Measurements from ENCODE around the gene PRKX.
"Not testable (repeated sequence)": the region's sequence is repeated elsewhere in the genome, so short reads cannot be mapped to it uniquely, and the experiment has no call there.

Gene PRKX

GRCh38 chrX:3707673-3708274 is 5.7 kb downstream of the PRKX start:
- not testable (repeated sequence) for DNase-seq

- DNase-seq = no peak
Measured at GRCh38 chrX:3706481-3706880, 7.0 kb downstream of the PRKX start.

GRCh38 chrX:3703251-3703650 is 10.2 kb downstream of the PRKX start:
- DNase-seq = not testable (repeated sequence)

GRCh38 chrX:3702095-3702494 is 11.4 kb downstream of the PRKX start:
- DNase-seq = not testable (repeated sequence)

DNA sequence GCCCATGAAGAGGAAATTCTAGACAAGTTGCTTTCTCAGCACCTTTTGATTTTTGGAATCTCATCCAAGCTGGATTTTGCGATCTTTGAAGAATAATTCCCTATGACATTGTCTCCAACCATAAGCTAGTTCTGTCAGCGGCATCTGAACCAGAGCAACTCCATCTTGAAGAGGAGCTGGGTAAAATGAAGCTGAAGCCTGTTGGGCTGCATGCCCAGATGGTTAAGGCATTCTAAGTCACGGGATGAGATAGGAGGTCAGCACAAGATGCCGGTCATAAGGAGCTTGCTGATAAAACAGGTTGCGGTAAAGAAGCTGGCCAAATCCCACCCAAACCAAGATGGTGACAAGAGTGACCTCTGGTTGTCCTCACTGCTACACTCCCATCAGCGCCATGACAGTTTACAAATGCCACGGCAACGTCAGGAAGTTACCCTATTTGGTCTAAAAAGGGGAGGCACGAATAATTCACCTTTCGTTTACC is 12.0 kb downstream of the PRKX start:
- not testable (repeated sequence) for DNase-seq

GRCh38 chrX:3699821-3700381 is 13.5 kb downstream of the PRKX start:
- DNase-seq = no peak

GRCh38 chrX:3697701-3698279 is 15.7 kb downstream of the PRKX start:
- DNase-seq = no peak

DNA sequence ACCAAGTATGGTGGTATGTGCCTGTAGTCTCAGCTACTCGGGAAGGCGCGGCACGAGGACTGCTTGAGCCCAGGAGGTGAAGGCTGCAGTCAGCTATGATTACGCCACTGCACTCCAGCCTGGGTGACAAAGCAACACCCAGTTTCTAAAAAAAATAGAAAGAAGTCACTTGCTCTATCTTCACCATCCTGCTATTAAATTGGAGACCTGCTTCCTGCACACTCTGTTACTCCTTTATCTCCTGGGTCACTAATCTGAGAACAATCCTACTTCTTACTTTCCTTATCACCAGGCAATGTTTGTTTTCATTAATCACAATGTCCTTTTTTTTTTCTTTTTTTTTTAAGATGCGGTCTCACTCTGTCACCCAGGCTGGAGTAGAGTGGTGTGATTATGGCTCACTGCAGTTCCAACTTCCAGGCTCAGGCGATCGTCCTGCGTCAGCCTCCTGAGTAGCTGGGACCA is 16.2 kb downstream of the PRKX start:
- no peak for DNase-seq

DNA sequence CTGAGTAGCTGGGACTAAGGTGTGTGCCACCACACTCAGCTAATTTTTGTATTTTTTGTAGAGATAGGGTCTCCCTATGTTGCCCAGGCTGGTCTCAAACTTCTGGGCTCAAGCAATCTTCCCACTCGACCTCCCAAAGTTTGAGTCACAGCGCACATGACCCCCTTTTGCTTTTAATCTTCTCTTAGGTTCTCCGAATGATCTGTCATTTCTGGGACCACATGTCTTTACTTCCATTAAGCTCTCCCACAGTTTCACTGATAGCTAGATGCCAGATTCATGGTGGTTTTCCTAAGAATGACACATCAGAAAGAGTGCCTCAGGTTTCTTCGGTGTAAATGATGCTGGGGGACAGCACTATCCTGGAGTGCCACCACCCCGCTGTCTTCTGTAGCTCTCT is 17.9 kb downstream of the PRKX start:
- no peak for DNase-seq

GRCh38 chrX:3690140-3690539 is 23.3 kb downstream of the PRKX start:
- no peak for DNase-seq

- DNase-seq = not testable (repeated sequence)
Measured at GRCh38 chrX:3683236-3683635, 30.2 kb downstream of the PRKX start.

DNA sequence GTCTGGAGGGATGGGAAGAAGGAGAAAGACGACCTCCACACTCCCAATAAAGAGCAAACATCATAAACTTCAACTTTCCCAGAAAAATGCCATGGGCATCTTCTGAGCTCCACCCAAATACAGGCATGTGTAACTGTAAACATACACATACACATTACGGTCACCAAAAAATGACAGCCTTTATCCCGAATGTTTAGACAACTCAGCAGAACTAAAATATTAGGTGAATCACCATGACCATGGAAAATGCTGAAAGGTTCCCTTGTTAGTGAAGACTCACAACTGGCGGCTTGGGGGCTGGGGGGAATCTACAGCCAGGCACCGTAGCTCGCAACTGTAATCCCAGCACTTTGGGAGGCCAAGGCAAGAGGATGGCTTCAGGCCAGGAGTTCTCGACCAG is 33.0 kb downstream of the PRKX start:
- DNase-seq = no peak

GRCh38 chrX:3679669-3680068 is 33.8 kb downstream of the PRKX start:
- no peak for DNase-seq

GRCh38 chrX:3678328-3678727 is 35.1 kb downstream of the PRKX start:
- no peak for DNase-seq

- DNase-seq = no peak
Measured at GRCh38 chrX:3674881-3675280, 38.6 kb downstream of the PRKX start.

DNA sequence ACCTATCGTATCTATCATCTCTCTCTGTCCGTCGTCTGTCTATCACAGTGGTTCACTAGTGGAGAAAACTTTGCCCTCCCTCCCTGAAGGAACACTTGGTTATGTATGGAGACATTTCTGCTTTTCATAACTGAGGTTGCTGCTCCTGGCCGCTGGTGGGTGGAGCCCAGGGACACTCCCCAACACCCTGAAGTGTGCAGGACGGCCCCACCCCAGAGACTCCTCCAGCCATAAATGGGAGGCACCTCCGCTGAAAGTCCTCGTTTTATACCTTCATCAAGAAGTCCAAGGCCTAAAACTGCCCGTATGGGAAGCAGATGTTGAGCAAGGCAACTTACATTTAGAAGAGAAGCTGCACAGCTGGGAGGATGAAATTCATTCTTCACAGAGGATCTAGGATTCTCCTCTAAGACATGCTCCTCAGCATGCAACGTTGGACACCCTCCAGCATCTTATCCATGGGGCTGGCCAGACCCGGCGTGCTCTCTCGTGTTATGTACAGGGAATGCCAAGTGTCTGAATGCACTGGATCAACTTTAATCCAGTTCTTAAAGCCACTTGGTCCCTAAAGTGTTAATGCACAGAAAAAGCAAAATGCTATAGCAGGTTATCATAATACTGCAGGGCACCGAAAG is 43.5 kb downstream of the PRKX start:
- no peak for DNase-seq

GRCh38 chrX:3666975-3667374 is 46.5 kb downstream of the PRKX start:
- no peak for DNase-seq

- no peak for DNase-seq
Measured at GRCh38 chrX:3664921-3665320, 48.5 kb downstream of the PRKX start.

- not testable (repeated sequence) for DNase-seq
Measured at GRCh38 chrX:3663576-3664250, 49.7 kb downstream of the PRKX start.

DNA sequence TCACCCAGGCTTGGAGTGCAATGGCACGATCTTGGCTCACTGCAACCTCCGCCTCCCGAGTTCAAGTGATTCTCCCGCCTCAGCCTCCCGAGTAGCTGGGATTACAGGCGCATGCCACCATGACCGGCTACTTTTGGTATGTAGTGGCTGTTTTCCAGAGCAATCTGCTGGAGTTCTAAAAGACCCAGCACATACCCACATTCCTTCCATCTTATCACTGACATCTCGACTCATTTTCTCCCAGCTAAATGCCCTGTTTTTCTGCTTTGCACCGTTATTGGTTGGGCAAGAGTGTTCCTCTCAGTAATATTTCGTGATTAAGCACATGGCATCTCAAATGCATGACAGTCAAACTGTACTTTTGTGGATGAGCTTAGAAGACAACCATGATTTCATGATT is 53.7 kb downstream of the PRKX start:
- no peak for DNase-seq

DNA sequence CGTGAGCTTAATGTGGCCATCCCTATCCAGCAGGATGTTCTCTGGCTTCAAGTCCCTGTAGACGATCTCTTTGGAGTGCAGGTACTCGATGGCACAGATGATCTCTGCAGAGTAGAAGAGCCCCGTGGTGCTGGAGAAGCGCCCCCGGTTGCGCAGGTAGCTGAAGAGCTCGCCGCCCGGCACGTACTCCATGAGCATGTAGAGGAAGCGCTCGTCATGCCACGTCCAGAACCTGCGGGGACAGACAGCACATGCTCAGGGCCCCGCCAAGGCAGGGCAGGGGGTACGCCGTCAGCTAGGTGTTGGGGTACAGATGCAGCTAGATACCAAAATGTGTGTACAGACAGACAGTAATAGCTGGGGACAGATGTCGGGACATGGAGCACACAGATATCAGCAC is 58.3 kb downstream of the PRKX start:
- no peak for DNase-seq

GRCh38 chrX:3653111-3653510 is 60.3 kb downstream of the PRKX start:
- DNase-seq = no peak

- DNase-seq = no peak
Measured at GRCh38 chrX:3651277-3651676, 62.2 kb downstream of the PRKX start.
